GM12801 (cell line): ENCODE measurements around the gene PXDC1.

Source experiments
- CTCF ChIP-seq: IDR thresholded peaks from one replicate; pipeline ENCODE4 v1.5.1; 2011; ENCODE audit warnings: control low read depth; ENCODE audit not compliant: insufficient read length; ENCODE audit errors: extremely low read depth

Gene PXDC1

GRCh38 chr6:3698021-3698420 is 53.5 kb downstream of the PXDC1 start:
- no peak for TF ChIP-seq CTCF

GRCh38 chr6:3697609-3698008 is 53.9 kb downstream of the PXDC1 start:
- TF ChIP-seq CTCF = no peak

DNA sequence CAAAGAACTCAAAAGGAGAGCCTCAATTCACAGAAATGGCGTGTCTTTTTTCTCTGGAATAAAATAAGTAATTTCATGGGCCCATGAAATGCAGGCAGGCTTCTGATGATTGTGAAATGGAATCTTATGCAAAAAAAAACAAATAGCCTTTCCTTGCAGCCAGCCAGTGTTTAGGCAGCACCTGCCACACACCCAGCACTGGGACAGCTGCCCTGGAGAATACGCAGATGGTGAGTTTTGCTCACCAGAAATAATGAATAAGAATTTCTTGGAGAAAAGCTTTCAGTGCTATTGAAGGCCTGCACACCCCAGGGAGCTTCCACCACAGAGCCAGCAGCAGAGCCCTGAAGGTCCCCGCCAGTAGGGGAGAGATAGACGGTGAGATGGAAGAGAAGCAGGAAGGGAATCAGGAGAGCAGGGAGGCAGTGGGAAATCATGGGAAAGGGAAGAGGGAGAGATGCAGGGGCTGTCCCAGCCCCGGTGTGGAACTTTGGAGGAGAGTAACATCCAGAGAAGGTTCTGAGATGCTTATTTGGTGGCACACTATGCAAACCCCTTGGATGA is 54.9 kb downstream of the PXDC1 start:
- no peak for TF ChIP-seq CTCF

DNA sequence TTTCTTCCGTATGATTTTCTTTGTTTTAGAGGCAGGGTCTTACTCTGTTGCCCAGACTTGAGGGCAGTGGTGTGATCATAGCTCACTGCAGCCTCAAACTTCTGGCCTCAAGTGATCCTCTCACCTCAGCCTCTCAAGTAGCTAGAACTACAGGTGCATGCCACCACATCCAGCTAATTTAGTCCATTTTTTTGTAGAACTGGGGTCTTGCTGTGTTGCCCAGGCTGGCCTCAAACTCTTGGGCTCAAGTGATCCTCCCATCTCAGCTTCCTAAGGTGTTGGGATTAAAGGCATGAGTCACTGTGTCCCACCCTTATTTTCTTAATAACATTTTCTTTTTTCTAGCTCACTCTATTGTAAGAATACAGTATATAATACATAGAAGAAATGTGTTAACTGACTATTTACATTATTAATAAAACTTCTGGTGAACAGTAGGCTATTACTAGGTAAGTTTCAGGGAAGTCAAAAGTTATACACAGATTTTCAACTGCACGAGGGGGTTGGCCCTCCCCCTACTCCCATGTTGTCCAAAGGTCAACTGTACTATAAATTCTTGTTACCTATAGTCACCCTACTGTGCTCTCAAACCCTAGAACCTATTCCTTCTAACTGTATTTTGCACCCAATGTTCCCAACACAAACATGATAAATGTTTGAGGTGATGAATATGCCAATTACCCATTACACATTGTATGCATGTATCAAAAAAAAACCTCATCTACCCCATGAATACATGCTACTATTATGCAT is 56.3 kb downstream of the PXDC1 start:
- TF ChIP-seq CTCF = no peak

DNA sequence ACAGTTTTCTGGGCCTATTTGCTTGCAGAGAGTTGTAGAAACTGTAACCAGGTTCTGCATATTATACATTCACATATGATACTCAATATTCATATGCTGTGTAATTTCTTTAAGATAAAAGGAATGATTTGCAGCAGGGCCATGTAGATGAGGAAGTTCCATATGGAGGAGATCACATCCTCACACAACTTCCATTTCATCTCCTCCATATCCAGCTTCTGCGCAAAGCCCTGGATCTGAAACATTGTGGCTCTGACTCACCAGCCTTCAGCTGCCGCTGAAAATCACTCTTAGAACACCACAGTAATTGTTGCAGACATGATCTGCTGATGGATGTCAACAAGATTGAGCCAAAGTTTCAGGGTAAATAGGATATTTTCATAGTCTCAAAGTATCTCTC is 57.7 kb downstream of the PXDC1 start:
- no peak for TF ChIP-seq CTCF

DNA sequence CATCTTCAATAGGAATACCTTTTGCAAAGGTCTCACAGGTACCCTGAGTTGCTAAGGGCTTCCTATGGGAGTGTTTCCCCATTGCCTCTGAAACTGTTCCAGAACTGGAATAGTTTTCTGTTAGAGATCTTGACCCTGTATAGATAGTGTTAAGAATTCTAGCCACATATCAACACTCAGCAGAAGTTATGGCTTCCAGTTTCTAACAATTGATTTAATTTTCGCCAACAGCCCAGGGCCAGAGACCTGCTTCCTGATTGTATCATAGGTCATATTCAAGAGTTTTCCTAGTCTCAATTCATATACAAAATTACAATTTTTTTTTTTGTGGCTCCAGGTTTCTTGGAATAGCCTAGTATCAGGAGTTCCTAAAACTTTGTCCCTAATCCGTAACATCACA is 61.0 kb downstream of the PXDC1 start:
- TF ChIP-seq CTCF = no peak

- TF ChIP-seq CTCF = no peak
Observed at GRCh38 chr6:3687847-3688246, 63.7 kb downstream of the PXDC1 start.
